HepG2 (cell line): Measurements from ENCODE around the gene EFL1. TPM values are rescaled to one million over a fixed set of nuclear protein-coding genes. Genes with fewer than 3 reads are reported as not detected.

Source experiments
- ATAD3A ChIP-seq: sonication (generic); formaldehyde crosslinking; IDR thresholded peaks from 2 replicates; pipeline ENCODE4 v1.4.0; 2020; ENCODE audit warnings: missing genetic modification reagents
- CCDC6 ChIP-seq: sonication (generic); formaldehyde crosslinking; IDR thresholded peaks from 2 replicates; pipeline ENCODE4 v1.8.1; 2022; ENCODE audit warnings: mild to moderate bottlenecking, missing genetic modification reagents, moderate library complexity
- FOXA3 ChIP-seq: IDR thresholded peaks from 2 replicates; pipeline ENCODE4 v1.6.1; 2016; ENCODE audit warnings: missing genetic modification reagents, missing compliant biosample characterization
- HDAC2 ChIP-seq: sonication (generic); formaldehyde crosslinking; IDR thresholded peaks from 2 replicates; pipeline ENCODE4 v1.4.0; 2020; ENCODE audit warnings: missing genetic modification reagents
- MXD3 ChIP-seq: IDR thresholded peaks from 2 replicates; pipeline ENCODE4 v1.6.1; 2016; ENCODE audit warnings: mild to moderate bottlenecking, missing biosample characterization, missing genetic modification reagents
- NBN ChIP-seq: fragments of 450-650 bp; conservative IDR thresholded peaks from 2 replicates; pipeline ENCODE4 v1.6.1; 2017
- PAWR ChIP-seq: sonication (generic); formaldehyde crosslinking; IDR thresholded peaks from 2 replicates; pipeline ENCODE4 v1.4.0; 2020; ENCODE audit warnings: missing genetic modification reagents, mild to moderate bottlenecking, borderline replicate concordance
- POGK ChIP-seq: sonication (generic); formaldehyde crosslinking; conservative IDR thresholded peaks from 2 replicates; pipeline ENCODE4 v1.8.0; 2022; ENCODE audit warnings: mild to moderate bottlenecking, moderate library complexity, missing genetic modification reagents
- PRMT3 ChIP-seq: sonication (generic); formaldehyde crosslinking; IDR thresholded peaks from 2 replicates; pipeline ENCODE4 v1.8.1; 2022; ENCODE audit warnings: low read depth, mild to moderate bottlenecking, moderate library complexity, missing genetic modification reagents, borderline replicate concordance
- RERE ChIP-seq: IDR thresholded peaks from 2 replicates; pipeline ENCODE4 v1.6.1; 2016; ENCODE audit warnings: low read depth, missing genetic modification reagents, missing compliant biosample characterization
- SATB2 ChIP-seq: sonication (generic); formaldehyde crosslinking; IDR thresholded peaks from 2 replicates; pipeline ENCODE4 v1.5.0; 2020; ENCODE audit warnings: missing genetic modification reagents
- SMC3 ChIP-seq: IDR thresholded peaks from 2 replicates; pipeline ENCODE4 v1.6.1; 2011; ENCODE audit warnings: low read length, improper control_type of control experiment
- TAF15 ChIP-seq: fragments of 200-400 bp; formaldehyde crosslinking; IDR thresholded peaks from one replicate; pipeline ENCODE4 v1.6.1; 2018; ENCODE audit warnings: mild to moderate bottlenecking, low read depth, low read length; ENCODE audit not compliant: poor library complexity, severe bottlenecking
- TMF1 ChIP-seq: sonication (generic); formaldehyde crosslinking; IDR thresholded peaks from 2 replicates; pipeline ENCODE4 v1.8.1; 2022; ENCODE audit warnings: low read depth, missing genetic modification reagents
- XBP1 ChIP-seq: sonication (generic); formaldehyde crosslinking; IDR thresholded peaks from 2 replicates; pipeline ENCODE4 v1.5.0; 2020; ENCODE audit warnings: missing genetic modification reagents
- ZBTB10 ChIP-seq: sonication (generic); formaldehyde crosslinking; IDR thresholded peaks from 2 replicates; pipeline ENCODE4 v1.4.0; 2020; ENCODE audit warnings: missing genetic modification reagents, borderline replicate concordance
- ZFAT ChIP-seq: sonication (generic); formaldehyde crosslinking; conservative IDR thresholded peaks from 2 replicates; pipeline ENCODE4 v1.8.1; 2023; ENCODE audit warnings: missing genetic modification reagents, inconsistent platforms
- ZNF552 ChIP-seq: sonication (generic); formaldehyde crosslinking; IDR thresholded peaks from 2 replicates; pipeline ENCODE4 v1.9.0; 2022; ENCODE audit warnings: missing genetic modification reagents, mild to moderate bottlenecking, borderline replicate concordance
- ZNF563 ChIP-seq: sonication (generic); formaldehyde crosslinking; IDR thresholded peaks from 2 replicates; pipeline ENCODE4 v1.8.0; 2022; ENCODE audit warnings: mild to moderate bottlenecking, moderate library complexity, missing genetic modification reagents
- ZNF589 ChIP-seq: sonication (generic); formaldehyde crosslinking; conservative IDR thresholded peaks from 2 replicates; pipeline ENCODE4 v1.8.0; 2022; ENCODE audit warnings: mild to moderate bottlenecking, moderate library complexity, missing genetic modification reagents
- ZNF713 ChIP-seq: sonication (generic); formaldehyde crosslinking; IDR thresholded peaks from 2 replicates; pipeline ENCODE4 v1.4.0; 2020; ENCODE audit warnings: mild to moderate bottlenecking, missing genetic modification reagents
- polyA plus RNA-seq, 8 experiments: library from polyadenylated mRNA; depleted of rRNA in 3 of 8; stranded (reverse) in 7 of 8; unstranded in 1 of 8; fragments of >200 nt; fragmentation: Illumina TruSeq in 4 of 8; extraction: Trizol in 4 of 8; gene quantifications; 2 replicates each; pipeline versions ENCODE4 v1.2.1 to v1.2.3, GENCODE V29; 2011 to 2016; ENCODE audit warnings: low read depth in 4 of 8, missing spikeins in 1 of 8, mixed read lengths in 1 of 8; ENCODE audit not compliant: insufficient read depth in 1 of 8
- total RNA-seq, 5 experiments: library from RNA; depleted of rRNA; stranded (reverse); fragments of >200 nt; fragmentation: Illumina TruSeq; extraction: Trizol; gene quantifications; 2 replicates each; pipeline ENCODE4 v1.2.3, GENCODE V29; 2016; ENCODE audit warnings: low read depth in 1 of 5

The EFL1 gene
- total and polyA plus RNA-seq, 2 of the 13 experiments (the other 11 are each of a cell fraction or from before 2014, with no cell fraction given), result 6.4 to 12.0 TPM

- TF ChIP-seq ATAD3A (CRISPR knock-in tag), result no peak
- peak; percentile 95 for TF ChIP-seq HDAC2 (CRISPR knock-in tag)
- no peak for TF ChIP-seq ZNF589 (CRISPR knock-in tag)
- no peak for TF ChIP-seq ZNF552 (CRISPR knock-in tag)
- no peak for TF ChIP-seq ZFAT (CRISPR knock-in tag)
- TF ChIP-seq PRMT3 (CRISPR knock-in tag), result no peak
- no peak for TF ChIP-seq CCDC6
- TF ChIP-seq TAF15, result no peak
- no peak for TF ChIP-seq SMC3
- no peak for TF ChIP-seq MXD3
- no peak for TF ChIP-seq ZNF713 (CRISPR knock-in tag)
- TF ChIP-seq TMF1 (CRISPR knock-in tag), result no peak
- no peak for TF ChIP-seq PAWR (CRISPR knock-in tag)
- TF ChIP-seq FOXA3, result peak; percentile 100
- TF ChIP-seq NBN, result no peak
- peak; percentile 98 for TF ChIP-seq RERE (CRISPR knock-in tag)
- TF ChIP-seq POGK (CRISPR knock-in tag), result no peak
- no peak for TF ChIP-seq SATB2 (CRISPR knock-in tag)
- TF ChIP-seq ZBTB10 (CRISPR knock-in tag), result no peak
- TF ChIP-seq XBP1 (CRISPR knock-in tag), result no peak
- no peak for TF ChIP-seq ZNF563 (CRISPR knock-in tag)
These were observed 816 bp upstream of the EFL1 start (continued) for GRCh38 chr15:82263350-82263749.
